ENCODE measurements around the gene CAMTA1. TPM values are rescaled to one million over a fixed set of nuclear protein-coding genes. Genes with fewer than 3 reads are reported as not detected.

Gene CAMTA1
- total RNA-seq, 1 donor from 2014 or later = 99.0 TPM

- DNase-seq (ENCODE audit: low spot score, unreplicated experiment) = peak; percentile 78
- H3K27ac Mint-ChIP-seq = no peak overlapping the region
- peaks cover 20% of the 10 kb centered on the region for H3K27me3 Mint-ChIP-seq
- H3K9me3 Mint-ChIP-seq (ENCODE audit: low read depth) = no peaks in the 10 kb centered on the region
- H3K4me3 Mint-ChIP-seq (ENCODE audit: low read depth) = no peak overlapping the region
- TF ChIP-seq CTCF (IDR thresholded peaks at IDR 0.05; ENCODE audit: unreplicated experiment) = peak; percentile 96
- no peaks in the 10 kb centered on the region for H3K36me3 Mint-ChIP-seq (ENCODE audit: insufficient read depth)
- H3K4me1 Mint-ChIP-seq (ENCODE audit: low read depth) = no peaks in the 10 kb centered on the region
Observed at GRCh38 chr1:7646981-7647901, 862.0 kb downstream of the CAMTA1 start.

- no peak for DNase-seq (ENCODE audit: low spot score, unreplicated experiment)
- no peaks in the 10 kb centered on the region for H3K36me3 Mint-ChIP-seq (ENCODE audit: insufficient read depth)
- H3K27ac Mint-ChIP-seq = no peak overlapping the region
- H3K4me3 Mint-ChIP-seq (ENCODE audit: low read depth) = no peak overlapping the region
- peaks cover 21% of the 10 kb centered on the region for H3K27me3 Mint-ChIP-seq
- no peaks in the 10 kb centered on the region for H3K9me3 Mint-ChIP-seq (ENCODE audit: low read depth)
- no peak for TF ChIP-seq CTCF (IDR thresholded peaks at IDR 0.05; ENCODE audit: unreplicated experiment)
- H3K4me1 Mint-ChIP-seq (ENCODE audit: low read depth) = no peaks in the 10 kb centered on the region
Observed at GRCh38 chr1:7648761-7649384, 863.6 kb downstream of the CAMTA1 start.

GRCh38 chr1:7650801-7651200, 865.5 kb downstream of the CAMTA1 start:
- Mint-ChIP-seq H3K27ac (no peak overlapping the region), H3K27me3 (peaks cover 21% of the 10 kb centered on the region), H3K4me3 (ENCODE audit: low read depth) (no peak overlapping the region), H3K36me3 (ENCODE audit: insufficient read depth) (no peaks in the 10 kb centered on the region), H3K4me1 (ENCODE audit: low read depth) (no peaks in the 10 kb centered on the region), H3K9me3 (ENCODE audit: low read depth) (peaks cover 4% of the 10 kb centered on the region)
- DNase-seq (ENCODE audit: low spot score, unreplicated experiment) = no peak
- no peak for TF ChIP-seq CTCF (IDR thresholded peaks at IDR 0.05; ENCODE audit: unreplicated experiment)

GRCh38 chr1:7651203-7651602, 865.9 kb downstream of the CAMTA1 start:
- Mint-ChIP-seq H3K4me3 (ENCODE audit: low read depth) (no peak overlapping the region), H3K36me3 (ENCODE audit: insufficient read depth) (no peaks in the 10 kb centered on the region), H3K27me3 (peaks cover 21% of the 10 kb centered on the region), H3K9me3 (ENCODE audit: low read depth) (peaks cover 4% of the 10 kb centered on the region), H3K4me1 (ENCODE audit: low read depth) (no peaks in the 10 kb centered on the region), H3K27ac (no peak overlapping the region)
- no peak for TF ChIP-seq CTCF (IDR thresholded peaks at IDR 0.05; ENCODE audit: unreplicated experiment)
- no peak for DNase-seq (ENCODE audit: low spot score, unreplicated experiment)

- peaks cover 4% of the 10 kb centered on the region for H3K9me3 Mint-ChIP-seq (ENCODE audit: low read depth)
- TF ChIP-seq CTCF (IDR thresholded peaks at IDR 0.05; ENCODE audit: unreplicated experiment) = no peak
- H3K27ac Mint-ChIP-seq = no peak overlapping the region
- H3K4me1 Mint-ChIP-seq (ENCODE audit: low read depth) = no peaks in the 10 kb centered on the region
- H3K36me3 Mint-ChIP-seq (ENCODE audit: insufficient read depth) = no peaks in the 10 kb centered on the region
- no peak for DNase-seq (ENCODE audit: low spot score, unreplicated experiment)
- H3K27me3 Mint-ChIP-seq = peaks cover 21% of the 10 kb centered on the region
- H3K4me3 Mint-ChIP-seq (ENCODE audit: low read depth) = no peak overlapping the region
Observed at GRCh38 chr1:7652061-7652460, 866.8 kb downstream of the CAMTA1 start.

Data from progenitor cell of endocrine pancreas (in vitro differentiated cells).